Neutrophil (primary cell): Measurements from ENCODE around the gene KCNH1.

Experiments
- H3K27ac ChIP-seq: fragments of 200-600 bp; sonication (generic); 2 replicates; pipeline ENCODE4 v1.5.1; 2016; ENCODE audit warnings: mild to moderate bottlenecking, moderate library complexity
- H3K27me3 ChIP-seq: fragments of 200-600 bp; sonication (generic); 2 replicates; pipeline ENCODE4 v1.6.0; 2016; ENCODE audit warnings: mild to moderate bottlenecking
- H3K36me3 ChIP-seq: fragments of 200-600 bp; sonication (generic); 2 replicates; pipeline ENCODE4 v1.5.1; 2017
- H3K4me1 ChIP-seq, 2 experiments: fragments of 200-600 bp in 1 of 2; sonication (generic) in 1 of 2; 1 replicate in 1 of 2; 2 replicates in 1 of 2; pipeline versions ENCODE4 v1.5.1 to v1.6.1; 2013 to 2016; ENCODE audit warnings: low read depth in 1 of 2, low read length in 1 of 2, mild to moderate bottlenecking in 1 of 2, moderate library complexity in 1 of 2; ENCODE audit not compliant: control insufficient read depth in 1 of 2, insufficient read depth in 1 of 2
- H3K4me3 ChIP-seq, 2 experiments: fragments of 200-600 bp in 1 of 2; sonication (generic) in 1 of 2; 1 replicate in 1 of 2; 2 replicates in 1 of 2; pipeline ENCODE4 v1.5.1; 2013 to 2016; ENCODE audit warnings: low read depth in 1 of 2, low read length in 1 of 2, mild to moderate bottlenecking in 1 of 2, moderate library complexity in 1 of 2
- H3K9me3 ChIP-seq: fragments of 200-600 bp; sonication (generic); 2 replicates; pipeline ENCODE4 v1.5.1; 2016
- TF ChIP-seq, protein P1 (sequence below): fragments of 200-600 bp; sonication (generic); IDR thresholded peaks from 2 replicates; pipeline ENCODE4 v1.5.1; 2016; ENCODE audit warnings: antibody characterized with exemption

The KCNH1 gene

DNA sequence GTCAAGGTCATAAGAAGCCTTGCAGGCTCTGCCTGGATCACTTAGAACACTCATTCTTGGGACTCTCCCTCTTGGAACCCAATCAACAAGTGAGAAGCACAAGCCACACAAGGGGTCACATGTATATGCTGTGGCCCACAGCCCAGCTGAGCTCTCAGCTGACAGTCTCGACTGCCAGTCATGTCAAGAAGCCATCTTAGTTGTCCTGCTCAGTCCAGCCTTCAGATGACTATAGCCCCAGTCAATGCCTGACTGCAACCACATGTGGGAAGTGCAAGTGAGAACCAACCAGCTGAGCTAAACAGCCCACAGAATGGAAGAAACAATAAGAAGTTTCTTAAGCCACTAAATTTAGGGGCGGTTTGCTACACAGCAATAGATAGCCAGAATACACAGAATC lies 356.0 kb downstream of the KCNH1 start:
- H3K36me3 ChIP-seq: no peaks in the 10 kb centered on the region
- no peak overlapping the region for H3K27ac ChIP-seq
- H3K9me3 ChIP-seq: no peaks in the 10 kb centered on the region
- no peak overlapping the region for H3K4me3 ChIP-seq
- H3K4me1 ChIP-seq: no peaks in the 10 kb centered on the region
- H3K27me3 ChIP-seq: no peaks in the 10 kb centered on the region
- TF ChIP-seq, protein P1, sequence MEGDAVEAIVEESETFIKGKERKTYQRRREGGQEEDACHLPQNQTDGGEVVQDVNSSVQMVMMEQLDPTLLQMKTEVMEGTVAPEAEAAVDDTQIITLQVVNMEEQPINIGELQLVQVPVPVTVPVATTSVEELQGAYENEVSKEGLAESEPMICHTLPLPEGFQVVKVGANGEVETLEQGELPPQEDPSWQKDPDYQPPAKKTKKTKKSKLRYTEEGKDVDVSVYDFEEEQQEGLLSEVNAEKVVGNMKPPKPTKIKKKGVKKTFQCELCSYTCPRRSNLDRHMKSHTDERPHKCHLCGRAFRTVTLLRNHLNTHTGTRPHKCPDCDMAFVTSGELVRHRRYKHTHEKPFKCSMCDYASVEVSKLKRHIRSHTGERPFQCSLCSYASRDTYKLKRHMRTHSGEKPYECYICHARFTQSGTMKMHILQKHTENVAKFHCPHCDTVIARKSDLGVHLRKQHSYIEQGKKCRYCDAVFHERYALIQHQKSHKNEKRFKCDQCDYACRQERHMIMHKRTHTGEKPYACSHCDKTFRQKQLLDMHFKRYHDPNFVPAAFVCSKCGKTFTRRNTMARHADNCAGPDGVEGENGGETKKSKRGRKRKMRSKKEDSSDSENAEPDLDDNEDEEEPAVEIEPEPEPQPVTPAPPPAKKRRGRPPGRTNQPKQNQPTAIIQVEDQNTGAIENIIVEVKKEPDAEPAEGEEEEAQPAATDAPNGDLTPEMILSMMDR: no peak

DNA sequence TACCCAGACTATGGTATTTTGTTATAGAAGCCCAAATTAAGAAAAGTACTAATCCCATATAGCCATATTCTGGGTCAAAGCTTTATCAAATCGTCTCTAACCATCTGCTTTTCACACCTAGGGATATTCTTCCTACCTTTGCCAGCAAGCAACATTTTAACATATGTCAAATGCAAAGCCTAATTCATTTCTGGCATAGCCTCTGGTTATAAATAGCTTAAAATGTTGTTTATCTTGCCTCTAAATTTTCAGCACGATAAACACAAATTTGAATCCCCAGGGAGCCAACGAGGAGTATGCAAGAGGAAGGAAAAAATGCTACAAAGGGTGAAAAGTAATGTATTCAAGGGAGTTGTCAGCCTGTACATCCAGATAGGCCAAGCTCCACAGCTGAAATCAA lies 357.2 kb downstream of the KCNH1 start:
- no peak overlapping the region for H3K4me3 ChIP-seq
- H3K9me3 ChIP-seq: no peaks in the 10 kb centered on the region
- H3K4me1 ChIP-seq: no peaks in the 10 kb centered on the region
- H3K36me3 ChIP-seq: no peaks in the 10 kb centered on the region
- no peaks in the 10 kb centered on the region for H3K27me3 ChIP-seq
- no peak overlapping the region for H3K27ac ChIP-seq
- TF ChIP-seq, protein P1: no peak

DNA sequence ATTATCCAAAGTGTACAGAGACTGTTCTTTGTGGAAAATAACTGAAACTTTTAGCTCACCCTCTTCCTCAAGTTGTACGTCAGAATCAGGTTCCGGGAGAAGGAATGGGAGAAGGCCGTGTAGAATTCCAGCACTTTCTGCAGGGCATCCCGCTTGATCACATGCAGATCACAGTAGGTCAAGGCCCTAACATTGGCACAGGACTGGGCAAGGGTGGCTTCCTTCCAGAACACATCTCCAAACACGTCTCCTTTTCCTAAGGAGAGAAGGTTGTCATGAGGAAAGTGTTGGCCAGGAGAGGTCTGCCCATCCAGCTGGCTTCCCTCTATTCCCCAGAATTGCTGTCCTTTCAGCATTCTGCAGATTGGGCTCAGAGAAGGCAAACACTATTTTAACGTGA lies 358.7 kb downstream of the KCNH1 start:
- Histone ChIP-seq H3K9me3 (no peaks in the 10 kb centered on the region), H3K27ac (no peak overlapping the region), H3K4me3 (no peak overlapping the region), H3K36me3 (no peaks in the 10 kb centered on the region), H3K27me3 (no peaks in the 10 kb centered on the region), H3K4me1 (no peaks in the 10 kb centered on the region)
- TF ChIP-seq, protein P1: no peak

DNA sequence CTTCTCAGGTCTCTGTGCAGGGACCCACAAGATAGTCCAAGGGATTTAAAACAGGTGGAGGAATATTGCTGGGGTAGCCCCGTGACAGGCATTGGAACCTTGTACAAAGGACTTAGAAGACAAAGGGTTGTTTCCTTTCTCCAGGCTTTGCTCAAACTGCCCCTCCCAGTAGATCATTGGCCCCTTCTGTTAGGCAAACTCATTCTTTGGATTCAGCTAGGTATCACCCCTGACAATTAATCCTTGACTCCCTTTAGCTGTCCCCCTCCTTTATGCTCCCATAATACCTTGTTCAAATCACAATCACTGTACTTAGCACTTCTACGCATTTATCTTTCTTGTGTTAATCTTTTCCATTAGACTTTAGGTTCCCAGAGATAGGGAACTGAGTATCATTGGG lies 360.5 kb downstream of the KCNH1 start:
- no peak overlapping the region for H3K27ac ChIP-seq
- TF ChIP-seq, protein P1: no peak
- H3K4me3 ChIP-seq: no peak overlapping the region
- no peaks in the 10 kb centered on the region for H3K9me3 ChIP-seq
- no peaks in the 10 kb centered on the region for H3K36me3 ChIP-seq
- no peaks in the 10 kb centered on the region for H3K27me3 ChIP-seq
- no peaks in the 10 kb centered on the region for H3K4me1 ChIP-seq

DNA sequence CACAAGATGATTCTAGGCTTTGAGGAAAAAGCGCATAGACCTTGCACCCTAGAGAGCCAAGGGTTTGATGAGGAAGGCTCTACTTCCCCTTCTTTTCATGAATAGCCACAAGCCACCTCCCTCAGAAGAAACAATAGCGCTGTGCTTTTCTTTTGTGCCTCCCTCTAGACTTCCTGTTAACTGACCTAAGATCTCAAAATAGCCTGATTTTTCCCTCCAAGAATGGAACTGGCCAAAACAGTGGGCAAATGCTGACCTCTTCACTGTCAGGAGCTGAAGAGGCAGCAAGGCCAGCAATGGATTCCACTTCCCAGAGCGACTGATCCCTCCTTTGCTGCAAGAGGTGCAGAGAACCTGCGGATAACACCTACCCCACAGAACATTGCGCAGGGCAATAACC lies 362.8 kb downstream of the KCNH1 start:
- Histone ChIP-seq H3K36me3 (no peaks in the 10 kb centered on the region), H3K4me3 (no peak overlapping the region), H3K27ac (no peak overlapping the region), H3K27me3 (no peaks in the 10 kb centered on the region), H3K9me3 (no peaks in the 10 kb centered on the region), H3K4me1 (no peaks in the 10 kb centered on the region)
- TF ChIP-seq, protein P1: no peak

DNA sequence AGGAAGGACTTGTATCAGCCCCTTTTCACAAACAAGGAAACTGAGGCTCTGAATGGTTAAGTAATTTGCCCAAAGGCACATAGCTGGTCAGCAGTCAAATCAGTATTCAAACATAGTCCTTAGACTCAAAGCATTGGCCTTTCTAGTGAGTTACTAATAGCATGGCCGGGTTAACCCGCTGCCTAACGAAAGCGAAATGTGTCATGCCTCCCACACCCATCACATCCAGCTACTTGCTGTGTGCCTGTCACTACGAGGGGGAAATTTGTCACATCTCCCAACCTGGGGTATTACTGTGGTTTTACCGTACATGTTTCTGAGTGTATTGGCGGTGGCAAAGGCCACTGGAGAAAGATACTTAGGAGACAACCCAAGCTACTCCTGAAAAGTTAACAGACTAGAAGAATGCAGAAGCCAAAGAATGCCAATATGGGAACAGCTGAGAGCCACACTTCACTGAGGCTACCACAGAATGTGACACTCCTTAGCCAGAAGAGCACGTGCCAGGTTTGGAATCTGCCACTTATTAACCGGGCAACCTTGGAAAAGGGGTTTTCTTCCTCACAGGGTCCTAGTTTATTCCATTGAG lies 363.5 kb downstream of the KCNH1 start:
- H3K27me3 ChIP-seq: no peaks in the 10 kb centered on the region
- H3K4me1 ChIP-seq: no peaks in the 10 kb centered on the region
- TF ChIP-seq, protein P1: no peak
- H3K9me3 ChIP-seq: no peaks in the 10 kb centered on the region
- no peaks in the 10 kb centered on the region for H3K36me3 ChIP-seq
- no peak overlapping the region for H3K4me3 ChIP-seq
- no peak overlapping the region for H3K27ac ChIP-seq
